HCT116 (cell line): ENCODE data around the gene APOBEC3A.

ENCODE experiments used
- CTCF ChIP-seq, 3 experiments: fragments of 200-600 bp in 1 of 3; sonication (generic) in 1 of 3; IDR thresholded peaks in 2 of 3; conservative IDR thresholded peaks in 1 of 3; 2 replicates each; pipeline ENCODE4 v1.5.1; 2012 to 2017; ENCODE audit warnings: low read depth in 2 of 3, low read length in 2 of 3, antibody characterized with exemption in 1 of 3, borderline replicate concordance in 1 of 3, control low read depth in 1 of 3, mild to moderate bottlenecking in 1 of 3, mixed read lengths in 1 of 3, mixed run types in 1 of 3, moderate library complexity in 1 of 3; ENCODE audit not compliant: insufficient read depth in 1 of 3
- EZH2 ChIP-seq: fragments of 200-600 bp; sonication (generic); IDR thresholded peaks from 2 replicates; pipeline ENCODE4 v1.6.1; 2017; ENCODE audit warnings: antibody characterized with exemption, mixed run types
- POLR2AphosphoS5 ChIP-seq: IDR thresholded peaks from 2 replicates; pipeline ENCODE4 v1.6.1; 2011; ENCODE audit warnings: mild to moderate bottlenecking, low read depth, low read length, moderate library complexity

- TF ChIP-seq EZH2 (no peak), CTCF (IDR thresholded peaks at IDR 0.05 in 2 of 3, conservative IDR thresholded peaks at IDR 0.05 in 1 of 3; ENCODE audit: borderline replicate concordance in 1 of 3, insufficient read depth in 1 of 3, low read depth in 2 of 3, low read length in 2 of 3) (no peak), POLR2AphosphoS5 (no peak)
These were observed 16.5 kb upstream of the APOBEC3A start for GRCh38 chr22:38940811-38941384.
